Measurements from ENCODE around the gene SLC4A4. TPM values are rescaled to one million over a fixed set of nuclear protein-coding genes. Genes with fewer than 3 reads are reported as not detected.

Gene SLC4A4
- total and polyA plus RNA-seq, 2 of the 8 experiments (the other 6 are each of a cell fraction or from before 2014, with no cell fraction given) = 0.67 to 2.8 TPM

DNA sequence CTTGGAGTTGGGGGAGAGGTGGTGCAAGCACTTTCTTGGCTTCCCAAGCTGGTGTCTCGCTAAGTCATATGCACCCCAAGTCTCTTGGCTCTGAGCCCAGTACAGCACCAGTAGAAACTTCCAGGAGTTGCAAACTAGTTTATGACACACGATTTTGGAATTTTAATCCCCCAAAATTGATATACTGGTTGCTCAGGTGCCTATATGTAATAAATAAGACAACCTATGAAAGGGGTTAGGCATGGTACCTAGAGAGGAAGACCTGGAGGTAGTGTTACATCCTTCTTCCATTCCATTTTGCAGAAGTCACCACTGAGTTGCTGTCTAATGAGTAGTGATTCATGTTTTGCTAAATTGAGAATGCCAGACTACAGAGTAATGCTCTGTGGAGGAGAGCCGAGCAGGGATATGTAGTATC, 4.3 kb upstream of the SLC4A4 start:
- no peaks in the 10 kb centered on the region for H3K36me3 ChIP-seq (ENCODE audit: control insufficient read depth in 2 of 4, insufficient read depth in 4 of 4, low read length in 3 of 4)
- no peak overlapping the region for H4K91ac ChIP-seq (replicated peaks; ENCODE audit: insufficient read length, low read length)
- H3K23ac ChIP-seq (ENCODE audit: insufficient read length) = no peak overlapping the region
- no peaks in the 10 kb centered on the region for H3K79me1 ChIP-seq (ENCODE audit: low read depth, low read length)
- H3K4me3 ChIP-seq (ENCODE audit: extremely low read depth in 1 of 4, insufficient read depth in 2 of 4, low read depth in 3 of 4, low read length in 4 of 4) = no peak overlapping the region
- no peak overlapping the region for H2AK5ac ChIP-seq (ENCODE audit: low read depth, low read length)
- H2BK15ac ChIP-seq (ENCODE audit: low read length) = no peak overlapping the region
- no peak overlapping the region for H2BK12ac ChIP-seq (ENCODE audit: low read depth, low read length)
- 91% methylated on average over 2 of the region's 3 CpGs; no CpG with 5 or more reads in 1 of the 2 experiments for WGBS, 2 experiments (ENCODE audit: extremely low coverage in 1 of 2, insufficient coverage in 1 of 2, insufficient read length in 1 of 2, insufficient replicate concordance in 2 of 2, low coverage in 1 of 2, low lambda C conversion rate in 2 of 2, missing lambda C conversion rate in 1 of 2)
- no peaks in the 10 kb centered on the region for H3K23me2 ChIP-seq (ENCODE audit: low read depth, low read length)
- H2BK20ac ChIP-seq (ENCODE audit: low read length) = no peak overlapping the region
- no peak overlapping the region for H2BK120ac ChIP-seq (replicated peaks; ENCODE audit: low read depth, low read length)
- H3K56ac ChIP-seq (replicated peaks; ENCODE audit: insufficient read length, low read depth, low read length) = no peak overlapping the region
- H3K9me3 ChIP-seq (ENCODE audit: insufficient read depth in 2 of 2, low read depth in 1 of 2, low read length in 1 of 2) = no peaks in the 10 kb centered on the region
- H4K20me1 ChIP-seq (replicated peaks in 1 of 2; ENCODE audit: control insufficient read depth in 1 of 2, insufficient read depth in 2 of 2, low read length in 2 of 2) = no peaks in the 10 kb centered on the region
- CTCF ChIA-PET (ENCODE audit: partially characterized antibody) = interaction anchor here (0.7 to 1.1 kb wide), 2 partner anchors 8 to 18 kb away, joined by 3 read pairs; no protein-coding TSS in a partner anchor
- DNase-seq (ENCODE audit: low read depth in 1 of 2, low spot score in 2 of 2) (no peak), FAIRE-seq (no peak)
- no peaks in the 10 kb centered on the region for H3K27me3 ChIP-seq (replicated peaks in 1 of 4; ENCODE audit: control insufficient read depth in 3 of 4, extremely low read depth in 1 of 4, insufficient read depth in 3 of 4, low read length in 3 of 4)
- no peak overlapping the region for H3K18ac ChIP-seq (ENCODE audit: extremely low read depth, low read length)
- no peaks in the 10 kb centered on the region for H3K79me2 ChIP-seq (ENCODE audit: control insufficient read depth in 1 of 2, insufficient read depth in 2 of 2, low read length in 2 of 2)
- H3K4me1 ChIP-seq (replicated peaks in 1 of 4; ENCODE audit: control insufficient read depth in 3 of 4, insufficient read depth in 4 of 4, low read length in 3 of 4) = no peaks in the 10 kb centered on the region
- H3K14ac ChIP-seq (ENCODE audit: insufficient read length) = no peak overlapping the region
- no peak overlapping the region for H3K4ac ChIP-seq (replicated peaks; ENCODE audit: insufficient read length, low read depth, low read length)
- no peak overlapping the region for H3K9ac ChIP-seq (replicated peaks in 1 of 4; ENCODE audit: extremely low read depth in 1 of 4, low read depth in 3 of 4, low read length in 3 of 4)
- no peak overlapping the region for H3K27ac ChIP-seq (ENCODE audit: low read depth, low read length)
- H4K5ac ChIP-seq (ENCODE audit: insufficient read length, low read depth, low read length) = no peak overlapping the region
- no peak overlapping the region for H3K4me2 ChIP-seq (ENCODE audit: insufficient read depth in 1 of 2, low read depth in 2 of 2, low read length in 2 of 2)
- no peak overlapping the region for H2AFZ ChIP-seq (ENCODE audit: low read length)
- no peak overlapping the region for H2BK5ac ChIP-seq (ENCODE audit: low read depth, low read length)
- H4K8ac ChIP-seq (ENCODE audit: extremely low read depth, insufficient read depth, low read length) = no peak overlapping the region
- POLR2A ChIA-PET (ENCODE audit: partially characterized antibody) = no interaction called here
- TF ChIP-seq TCF12 (IDR thresholded peaks at IDR 0.05; ENCODE audit: low read depth, low read length) = no peak
- TF ChIP-seq, protein P1, sequence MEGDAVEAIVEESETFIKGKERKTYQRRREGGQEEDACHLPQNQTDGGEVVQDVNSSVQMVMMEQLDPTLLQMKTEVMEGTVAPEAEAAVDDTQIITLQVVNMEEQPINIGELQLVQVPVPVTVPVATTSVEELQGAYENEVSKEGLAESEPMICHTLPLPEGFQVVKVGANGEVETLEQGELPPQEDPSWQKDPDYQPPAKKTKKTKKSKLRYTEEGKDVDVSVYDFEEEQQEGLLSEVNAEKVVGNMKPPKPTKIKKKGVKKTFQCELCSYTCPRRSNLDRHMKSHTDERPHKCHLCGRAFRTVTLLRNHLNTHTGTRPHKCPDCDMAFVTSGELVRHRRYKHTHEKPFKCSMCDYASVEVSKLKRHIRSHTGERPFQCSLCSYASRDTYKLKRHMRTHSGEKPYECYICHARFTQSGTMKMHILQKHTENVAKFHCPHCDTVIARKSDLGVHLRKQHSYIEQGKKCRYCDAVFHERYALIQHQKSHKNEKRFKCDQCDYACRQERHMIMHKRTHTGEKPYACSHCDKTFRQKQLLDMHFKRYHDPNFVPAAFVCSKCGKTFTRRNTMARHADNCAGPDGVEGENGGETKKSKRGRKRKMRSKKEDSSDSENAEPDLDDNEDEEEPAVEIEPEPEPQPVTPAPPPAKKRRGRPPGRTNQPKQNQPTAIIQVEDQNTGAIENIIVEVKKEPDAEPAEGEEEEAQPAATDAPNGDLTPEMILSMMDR (IDR thresholded peaks at IDR 0.05; ENCODE audit: control extremely low read depth in 1 of 3, insufficient read depth in 1 of 3, low read depth in 1 of 3, low read length in 3 of 3) = no peak
- no peak for TF ChIP-seq CEBPB (IDR thresholded peaks at IDR 0.05; ENCODE audit: low read depth, low read length)
- TF ChIP-seq POU5F1 (IDR thresholded peaks at IDR 0.05; ENCODE audit: low read depth, low read length) = no peak
- TF ChIP-seq CHD2 (IDR thresholded peaks at IDR 0.05; ENCODE audit: low read length) = no peak
- TF ChIP-seq SRF (IDR thresholded peaks at IDR 0.05; ENCODE audit: low read depth, low read length) = no peak
- TF ChIP-seq ASH2L (IDR thresholded peaks at IDR 0.05; ENCODE audit: low read length) = no peak
- TF ChIP-seq JUND (IDR thresholded peaks at IDR 0.05; ENCODE audit: low read length) = no peak
- TF ChIP-seq, protein P2, sequence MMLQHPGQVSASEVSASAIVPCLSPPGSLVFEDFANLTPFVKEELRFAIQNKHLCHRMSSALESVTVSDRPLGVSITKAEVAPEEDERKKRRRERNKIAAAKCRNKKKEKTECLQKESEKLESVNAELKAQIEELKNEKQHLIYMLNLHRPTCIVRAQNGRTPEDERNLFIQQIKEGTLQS (IDR thresholded peaks at IDR 0.05; ENCODE audit: insufficient read depth, low read depth, low read length) = no peak
- TF ChIP-seq HDAC6 (IDR thresholded peaks at IDR 0.05; ENCODE audit: low read depth, low read length) = no peak
- TF ChIP-seq SP1 (IDR thresholded peaks at IDR 0.05; ENCODE audit: low read depth, low read length) = no peak
- no peak for TF ChIP-seq TBP (IDR thresholded peaks at IDR 0.05; ENCODE audit: low read depth, low read length)
- TF ChIP-seq POLR2AphosphoS5 (IDR thresholded peaks at IDR 0.05; ENCODE audit: low read depth, low read length) = no peak
- TF ChIP-seq CREB1 (IDR thresholded peaks at IDR 0.05) = no peak

Data from H1 (cell line).